GM11168 (cell line): ENCODE measurements around the gene CASKIN1.

Source experiments
- in situ Hi-C: fragments of 300-500 bp; cut with MboI; formaldehyde crosslinking; loops from one replicate; pipeline ENCODE4 v1.12.0; 2022; ENCODE audit warnings: low sequenced_read_pairs; ENCODE audit not compliant: unreplicated experiment

Gene CASKIN1

DNA sequence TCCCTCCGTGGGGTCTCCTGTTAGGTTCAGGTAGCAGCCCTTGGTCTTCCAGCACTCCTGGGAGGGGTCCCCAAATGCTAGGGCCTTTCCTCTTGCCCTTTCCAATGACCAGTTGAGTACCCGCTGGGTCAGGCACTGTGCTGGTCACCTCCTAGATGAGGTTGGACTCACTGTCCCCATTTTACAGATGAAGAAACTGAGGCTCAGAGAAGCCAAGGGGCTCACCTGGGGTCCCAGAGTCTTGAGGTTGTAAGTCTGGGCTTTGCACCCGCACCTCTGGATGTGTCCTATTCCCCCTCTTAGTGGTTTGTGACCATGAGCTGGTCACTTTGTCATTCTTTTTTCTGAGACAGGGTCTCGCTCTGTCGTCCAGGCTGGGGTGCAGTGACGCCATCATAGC lies 1.4 kb upstream of the CASKIN1 start:
- in situ Hi-C loops: no loop called here

DNA sequence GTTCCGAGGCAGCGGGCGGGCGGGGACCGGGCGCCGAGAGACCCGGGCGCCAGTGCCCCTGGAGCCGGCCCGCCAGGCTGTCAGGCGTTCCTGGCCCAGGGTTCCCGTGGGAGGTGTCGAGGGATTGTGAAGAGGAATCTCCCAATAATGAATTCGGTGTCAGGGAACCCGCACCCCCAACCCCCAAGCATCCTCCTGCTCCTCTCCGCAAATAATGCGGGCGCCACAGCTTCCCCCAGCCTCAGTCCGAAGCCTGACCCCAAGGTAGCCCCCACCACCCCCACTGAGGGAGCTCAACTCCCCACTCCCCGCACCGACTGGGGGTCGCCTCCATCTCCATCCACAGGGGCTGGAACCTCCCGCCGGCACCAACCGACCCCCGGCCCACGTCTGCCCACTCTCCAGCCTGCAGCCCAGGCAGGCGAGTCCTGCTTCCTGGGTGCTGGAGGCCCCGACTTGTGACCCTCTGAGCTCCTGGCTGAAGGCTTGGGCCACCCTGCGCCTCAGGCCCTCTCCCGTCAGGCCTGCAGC lies 641 bp upstream of the CASKIN1 start:
- in situ Hi-C loops: no loop called here

GRCh38 chr16:2195322-2196161 lies 863 bp downstream of the CASKIN1 start:
- in situ Hi-C loops: no loop called here

DNA sequence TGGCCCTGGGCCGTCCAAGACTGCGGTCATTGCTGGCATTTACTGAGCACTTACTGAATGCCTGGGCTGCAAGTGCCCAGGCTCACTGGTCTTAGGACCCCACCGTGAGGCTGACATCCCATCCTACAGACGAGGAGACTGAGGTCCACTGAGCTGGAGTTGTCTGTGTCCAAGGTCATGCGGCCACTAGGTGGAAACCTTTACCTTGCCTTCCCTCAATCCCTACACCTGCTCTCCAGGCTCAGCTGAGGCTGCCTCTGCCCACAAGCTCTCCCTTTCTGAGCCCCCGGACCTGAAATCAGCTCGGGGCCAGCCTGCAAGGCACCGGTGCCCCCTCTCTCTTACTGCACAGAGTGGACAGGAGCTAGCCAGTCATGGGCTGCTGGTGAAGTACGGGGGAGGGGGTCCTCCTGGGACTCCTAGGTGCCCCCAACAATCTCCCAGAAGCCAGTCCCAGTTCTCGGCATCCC lies 1.5 kb downstream of the CASKIN1 start:
- in situ Hi-C loops: no loop called here

DNA sequence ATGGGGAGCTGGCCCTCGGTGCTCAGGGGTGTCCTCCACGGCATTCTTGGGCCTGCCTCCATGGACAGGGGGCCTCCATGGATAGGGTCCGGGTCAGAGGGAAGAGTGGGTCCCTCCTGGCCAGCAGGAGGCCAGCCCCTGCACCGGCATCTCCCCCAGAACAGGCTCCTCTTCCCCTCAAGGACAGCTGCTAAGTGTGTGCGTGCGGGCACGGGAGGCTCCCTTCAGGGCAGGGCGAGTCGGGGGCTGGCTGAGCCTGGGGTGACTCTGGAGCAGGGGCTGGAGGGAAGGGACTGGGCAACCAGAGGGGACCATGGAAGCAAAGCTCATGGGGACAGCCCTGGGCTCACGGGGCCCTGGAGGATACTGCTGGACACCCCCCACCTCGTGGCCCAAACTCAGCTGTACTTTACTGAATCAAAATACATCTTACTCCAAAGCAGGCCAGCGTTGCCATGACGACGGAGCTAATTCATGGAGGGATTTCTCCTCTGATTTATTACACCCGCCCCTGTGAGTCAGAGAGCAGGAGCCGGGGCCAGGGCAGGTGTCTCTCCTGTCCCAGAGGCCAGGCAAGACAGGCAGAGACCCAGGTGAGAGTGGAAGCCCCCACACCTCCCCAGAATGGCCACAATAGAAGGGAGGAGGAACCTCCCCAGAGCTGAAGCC lies 2.1 kb downstream of the CASKIN1 start:
- in situ Hi-C loops: no loop called here

DNA sequence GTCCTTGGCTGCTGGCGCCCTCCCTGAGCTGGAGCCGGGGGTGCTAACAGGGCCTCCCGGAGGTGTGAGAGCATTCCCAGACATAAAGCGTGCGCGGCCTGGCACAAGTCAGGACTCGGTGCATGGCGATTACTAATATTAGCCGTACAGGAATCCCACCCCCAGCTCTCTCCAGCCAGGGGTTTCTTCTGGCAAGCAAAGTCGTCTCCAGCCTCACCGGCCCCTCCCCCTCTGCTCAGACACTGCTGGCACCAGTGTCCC lies 5.0 kb downstream of the CASKIN1 start:
- in situ Hi-C loops: no loop called here

DNA sequence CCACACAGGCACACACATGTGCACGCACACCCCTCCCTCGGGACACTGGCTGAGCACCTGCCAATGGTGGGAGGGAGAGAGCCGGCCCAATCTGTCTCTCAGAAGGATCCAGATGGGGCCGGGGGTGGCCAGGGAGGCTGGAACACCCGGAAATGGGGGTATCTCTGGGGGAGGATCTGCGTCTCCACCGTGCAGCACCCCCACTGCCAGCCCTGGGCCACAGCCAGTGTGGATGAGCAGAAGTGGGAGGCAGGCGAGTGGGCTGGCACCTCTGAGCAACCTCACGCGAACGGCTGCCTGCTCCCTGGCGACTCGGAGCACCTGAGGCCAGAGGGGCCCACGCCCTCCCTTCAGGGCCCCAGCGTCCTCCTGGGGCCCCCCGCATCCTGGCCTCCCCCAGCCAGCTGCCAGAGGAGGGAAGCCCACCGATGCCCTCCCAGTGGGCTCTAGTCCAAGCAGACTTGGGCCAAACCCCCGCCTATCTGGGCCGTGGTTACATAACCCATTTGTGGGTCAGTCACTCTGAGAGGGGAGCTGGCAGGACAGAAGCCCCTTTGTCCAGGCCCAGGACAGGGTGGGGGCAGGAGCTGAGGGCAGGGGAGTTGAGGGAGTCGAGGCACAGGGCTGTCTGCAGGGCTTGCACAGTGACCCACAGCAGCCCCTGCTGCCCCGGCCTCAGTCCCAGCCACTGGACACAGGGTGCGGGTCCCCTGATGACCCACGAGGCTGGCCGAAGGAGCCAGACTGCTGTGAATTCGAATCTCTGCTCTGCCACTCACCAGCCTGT lies 5.6 kb downstream of the CASKIN1 start:
- in situ Hi-C loops: no loop called here

- in situ Hi-C loops: no loop called here
Observed at GRCh38 chr16:2190002-2190658, 6.3 kb downstream of the CASKIN1 start.

GRCh38 chr16:2189252-2189893 lies 7.0 kb downstream of the CASKIN1 start:
- in situ Hi-C loops: no loop called here

GRCh38 chr16:2188395-2188794 lies 8.0 kb downstream of the CASKIN1 start:
- in situ Hi-C loops: no loop called here

GRCh38 chr16:2187212-2187611 lies 9.2 kb downstream of the CASKIN1 start:
- in situ Hi-C loops: no loop called here

GRCh38 chr16:2186505-2186904 lies 9.9 kb downstream of the CASKIN1 start:
- in situ Hi-C loops: no loop called here

DNA sequence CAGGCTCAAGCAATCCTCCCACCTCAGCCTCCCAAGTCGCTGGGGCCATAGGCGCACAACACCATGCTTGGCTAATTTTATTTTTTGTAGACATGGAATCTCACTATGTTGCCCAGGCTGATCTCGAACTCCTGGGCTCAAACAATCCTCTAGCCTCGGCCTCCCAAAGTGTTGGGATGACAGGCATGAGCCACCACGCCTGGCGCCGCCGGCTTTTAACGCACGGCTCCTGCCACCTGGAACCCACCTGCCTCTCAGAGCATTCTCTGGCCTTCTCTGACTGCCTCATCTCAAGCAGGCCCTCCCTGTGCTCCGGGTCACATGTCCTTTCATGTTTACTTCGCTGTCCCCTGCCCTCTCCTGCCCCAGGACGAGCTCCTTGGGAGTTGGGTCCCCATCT lies 10.3 kb downstream of the CASKIN1 start:
- in situ Hi-C loops: no loop called here

DNA sequence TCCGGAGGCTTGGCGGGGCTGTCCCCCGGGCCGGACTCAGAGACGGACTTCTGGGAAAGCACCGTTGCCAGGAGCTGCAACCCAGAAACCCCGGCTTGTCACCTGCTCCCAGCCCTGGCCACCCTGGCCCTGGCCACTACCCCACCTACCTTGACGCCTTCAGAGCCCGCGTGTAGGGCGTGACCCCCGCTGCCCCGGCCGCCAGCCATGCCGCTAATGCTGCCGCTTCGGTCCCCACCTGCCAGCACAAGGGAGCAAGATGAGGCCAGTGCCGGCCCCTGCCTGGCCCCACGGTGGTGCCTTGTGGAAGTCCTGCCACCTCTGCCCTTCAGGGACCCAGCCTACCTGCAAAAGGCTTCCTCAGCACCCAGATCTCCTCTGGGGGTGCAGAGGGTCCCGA lies 11.4 kb downstream of the CASKIN1 start:
- in situ Hi-C loops: no loop called here

DNA sequence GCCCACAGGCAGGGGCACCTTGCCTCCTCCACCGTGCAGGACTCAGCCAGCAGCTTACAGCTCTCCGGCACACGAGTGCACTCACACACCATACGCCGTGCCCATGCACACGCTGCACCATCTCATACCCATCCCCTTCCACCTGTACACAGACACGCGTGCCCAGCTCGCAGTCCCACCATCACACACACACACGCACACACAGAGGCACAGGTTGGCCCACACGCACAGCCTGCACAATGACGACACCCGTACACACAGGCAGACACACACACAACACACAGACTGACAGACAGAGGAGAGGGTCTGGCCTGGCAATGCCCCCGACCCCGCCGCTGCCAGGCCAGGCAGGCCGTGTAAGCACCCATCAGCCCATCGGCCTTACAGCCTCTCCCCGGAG lies 12.1 kb downstream of the CASKIN1 start:
- in situ Hi-C loops: no loop called here

- in situ Hi-C loops: no loop called here
Observed at GRCh38 chr16:2183671-2184070, 12.7 kb downstream of the CASKIN1 start.

DNA sequence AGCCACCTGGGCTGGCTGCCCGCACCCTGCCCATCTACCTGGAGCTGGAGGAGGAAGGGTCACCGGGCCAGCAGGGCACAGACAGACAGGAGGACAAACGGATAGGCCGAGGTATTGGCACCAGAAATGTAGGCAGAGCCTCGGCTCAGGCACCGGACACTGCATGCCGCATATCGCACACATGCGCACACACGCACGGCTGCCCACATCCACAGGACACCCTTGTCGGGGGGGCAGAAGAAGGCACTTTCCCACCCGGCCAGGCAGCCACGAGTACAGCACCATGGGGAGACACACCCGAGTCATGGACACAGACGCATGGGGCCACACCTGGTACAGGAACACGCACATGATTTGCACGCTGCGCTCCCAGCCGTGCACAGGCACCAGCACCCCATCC lies 14.5 kb downstream of the CASKIN1 start:
- in situ Hi-C loops: no loop called here

DNA sequence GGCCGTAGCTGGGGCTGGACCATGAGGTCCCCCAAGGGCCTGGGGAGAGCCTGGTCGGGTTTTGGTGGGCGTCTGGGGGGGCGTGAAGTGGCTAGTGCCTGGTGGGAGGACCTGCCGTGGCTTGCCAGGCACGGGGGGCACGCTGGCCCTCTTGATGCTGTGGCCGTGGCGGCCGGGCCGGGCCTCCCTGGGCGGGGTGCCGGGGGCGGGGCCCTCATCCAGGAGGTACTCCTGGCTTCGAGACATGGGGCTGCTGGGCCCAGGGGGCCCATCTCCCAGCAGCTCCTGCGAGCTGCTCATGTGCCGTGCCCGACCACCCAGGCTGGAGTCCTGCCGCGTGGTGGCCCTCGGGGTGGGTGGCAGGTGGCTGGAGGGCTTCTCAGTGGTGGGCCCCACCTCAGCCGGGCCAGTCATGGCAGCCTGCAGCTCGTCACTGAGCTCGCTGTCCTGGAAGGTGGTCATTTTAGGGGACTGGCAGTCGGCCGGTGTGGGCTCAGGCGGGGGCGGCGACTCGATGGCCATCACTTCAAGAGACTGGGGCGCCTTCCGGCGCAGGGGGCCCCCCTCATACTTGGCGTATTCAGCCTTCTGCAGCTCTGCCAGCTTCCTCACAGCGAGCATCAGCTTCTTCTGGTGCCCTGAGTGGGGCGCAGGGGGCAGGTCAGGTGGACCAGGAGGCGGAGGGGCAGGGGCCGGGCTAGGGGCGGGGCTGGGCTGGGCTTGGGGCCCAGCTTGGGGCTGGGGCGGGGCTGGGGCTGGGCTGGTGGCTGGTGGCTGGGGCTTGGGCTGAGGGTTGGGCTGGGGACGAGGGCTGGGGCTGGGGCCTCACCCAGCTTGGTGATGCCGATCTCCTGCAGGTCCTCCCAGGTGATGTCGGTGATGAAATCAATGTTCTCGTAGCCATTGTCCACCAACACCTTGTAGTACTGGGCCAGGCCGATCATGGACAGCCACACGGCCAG lies 15.2 kb downstream of the CASKIN1 start:
- in situ Hi-C loops: no loop called here

DNA sequence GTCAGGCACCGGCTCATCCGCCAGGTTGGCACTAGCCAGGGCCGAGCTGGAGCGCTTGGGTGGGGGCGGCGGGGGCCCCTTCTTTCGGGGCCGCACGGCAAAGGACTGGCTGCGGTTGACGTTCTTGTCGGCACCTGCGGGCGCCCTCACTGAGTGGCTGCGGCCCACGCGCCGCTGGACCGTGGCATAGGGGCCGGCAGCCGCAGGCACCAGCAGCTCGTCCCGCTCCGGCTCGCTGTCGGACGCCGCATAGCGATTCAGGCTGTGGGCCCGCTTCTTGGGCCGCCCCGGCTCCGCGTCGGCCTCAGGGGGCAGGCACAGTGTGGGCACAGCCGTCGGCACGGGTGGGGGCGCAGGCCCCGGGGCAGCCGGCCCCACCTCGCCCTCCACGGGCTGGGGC lies 15.9 kb downstream of the CASKIN1 start:
- in situ Hi-C loops: no loop called here
